Ovary (tissue), 3 donors: ENCODE results near the gene RAP2B.

Experiments used
- POLR2A ChIP-seq: fragments of 450-650 bp; IDR thresholded peaks from one replicate; pipeline ENCODE4 v1.6.1; 2017; ENCODE audit warnings: antibody characterized with exemption, mild to moderate bottlenecking, moderate library complexity
- TF ChIP-seq, protein P1 (sequence below), 3 donors: fragments of 450-650 bp in 2 of 3; fragments of 200-600 bp in 1 of 3; IDR thresholded peaks; one replicate each; pipeline versions ENCODE4 v1.5.1 to v1.8.0; 2016 to 2022; ENCODE audit warnings: antibody characterized with exemption in 3 of 3, mild to moderate bottlenecking in 1 of 3
- donor health status: DM: no; HTN: no; CAD: no.

- TF ChIP-seq POLR2A: no peak
- TF ChIP-seq, protein P1, sequence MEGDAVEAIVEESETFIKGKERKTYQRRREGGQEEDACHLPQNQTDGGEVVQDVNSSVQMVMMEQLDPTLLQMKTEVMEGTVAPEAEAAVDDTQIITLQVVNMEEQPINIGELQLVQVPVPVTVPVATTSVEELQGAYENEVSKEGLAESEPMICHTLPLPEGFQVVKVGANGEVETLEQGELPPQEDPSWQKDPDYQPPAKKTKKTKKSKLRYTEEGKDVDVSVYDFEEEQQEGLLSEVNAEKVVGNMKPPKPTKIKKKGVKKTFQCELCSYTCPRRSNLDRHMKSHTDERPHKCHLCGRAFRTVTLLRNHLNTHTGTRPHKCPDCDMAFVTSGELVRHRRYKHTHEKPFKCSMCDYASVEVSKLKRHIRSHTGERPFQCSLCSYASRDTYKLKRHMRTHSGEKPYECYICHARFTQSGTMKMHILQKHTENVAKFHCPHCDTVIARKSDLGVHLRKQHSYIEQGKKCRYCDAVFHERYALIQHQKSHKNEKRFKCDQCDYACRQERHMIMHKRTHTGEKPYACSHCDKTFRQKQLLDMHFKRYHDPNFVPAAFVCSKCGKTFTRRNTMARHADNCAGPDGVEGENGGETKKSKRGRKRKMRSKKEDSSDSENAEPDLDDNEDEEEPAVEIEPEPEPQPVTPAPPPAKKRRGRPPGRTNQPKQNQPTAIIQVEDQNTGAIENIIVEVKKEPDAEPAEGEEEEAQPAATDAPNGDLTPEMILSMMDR (IDR thresholded peaks at IDR 0.05): no peak
Measured at GRCh38 chr3:153195349-153195879, 33.4 kb downstream of the RAP2B start.
